Measurements from ENCODE around the gene PORCN. TPM values are rescaled to one million over a fixed set of nuclear protein-coding genes. Genes with fewer than 3 reads are reported as not detected.

PORCN gene
- total and polyA plus RNA-seq, 2 donors (not counting 3 experiments of a cell fraction or from before 2014, with no cell fraction given), result 7.6 to 21.0 TPM

DNA sequence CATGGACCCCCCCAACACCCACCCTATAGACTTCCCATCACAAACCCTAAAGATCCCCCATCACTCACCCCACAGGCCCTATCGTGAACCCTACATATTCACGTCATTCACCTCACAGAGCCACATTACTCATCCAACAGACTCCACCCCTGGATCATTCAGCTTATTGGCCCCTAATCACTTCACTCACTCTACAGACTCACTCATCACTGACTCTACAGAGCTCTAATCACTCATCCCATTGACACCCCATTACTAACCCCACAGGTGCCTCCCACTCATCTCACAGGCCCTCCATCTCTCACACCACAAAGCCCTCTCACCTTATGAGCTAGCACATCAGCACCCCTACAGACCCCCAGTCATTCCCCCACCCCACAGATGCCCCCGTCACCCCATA is 24.4 kb downstream of the PORCN start:
- no peak for DNase-seq (ENCODE audit: low read depth, low spot score)
- Histone ChIP-seq H3K27me3 (ENCODE audit: control insufficient read depth in 2 of 2, insufficient read depth in 2 of 2, low read length in 2 of 2) (no peaks in the 10 kb centered on the region), H3K9me1 (replicated peaks; ENCODE audit: control insufficient read depth, extremely low read depth, insufficient read depth, low read length) (no peaks in the 10 kb centered on the region), H3K36me3 (ENCODE audit: control insufficient read depth in 2 of 2, extremely low read depth in 1 of 2, insufficient read depth in 2 of 2, low read length in 2 of 2) (no peaks in the 10 kb centered on the region), H2AFZ (ENCODE audit: low read depth, low read length) (no peak overlapping the region), H3K79me2 (ENCODE audit: control insufficient read depth, insufficient read depth, low read length) (no peaks in the 10 kb centered on the region), H3K4me3 (replicated peaks in 1 of 3; ENCODE audit: insufficient read depth in 1 of 3, low read depth in 1 of 3, low read length in 3 of 3) (no peak overlapping the region), H3K9me3 (replicated peaks; ENCODE audit: control insufficient read depth, insufficient read depth, low read length) (no peaks in the 10 kb centered on the region), H4K20me1 (replicated peaks; ENCODE audit: control insufficient read depth, extremely low read depth, insufficient read depth, low read length) (no peaks in the 10 kb centered on the region), H3K9ac (replicated peaks; ENCODE audit: extremely low read depth, insufficient read depth, low read length) (no peak overlapping the region), H3K4me1 (ENCODE audit: control insufficient read depth, extremely low read depth, insufficient read depth, low read length) (peaks cover 4% of the 10 kb centered on the region), H3K4me2 (ENCODE audit: insufficient read depth, low read length) (no peak overlapping the region), H3K27ac (ENCODE audit: insufficient read depth, low read depth, low read length) (no peak overlapping the region)
- CTCF ChIA-PET, result no interaction called here
- intact Hi-C loops (cut with micrococcal nuclease) (no loop called here), dilution Hi-C loops (cut with MboI; ENCODE audit: extremely low pct_ligation_motif_present, low sequenced_read_pairs) (no loop called here)
- POLR2A ChIA-PET, result no interaction called here
- FAIRE-seq, result no peak
- no TSS peak for BruUV-seq (replicated peaks)
- TF ChIP-seq MAX (IDR thresholded peaks at IDR 0.05; ENCODE audit: insufficient read depth, insufficient read length), result no peak
- no peak for TF ChIP-seq POLR2AphosphoS5 (IDR thresholded peaks at IDR 0.05; ENCODE audit: insufficient read depth, low read depth, low read length)
- no peak for TF ChIP-seq EZH2 (IDR thresholded peaks at IDR 0.05; ENCODE audit: borderline replicate concordance, low read depth, low read length, severe bottlenecking)
- no peak for TF ChIP-seq FOS (IDR thresholded peaks at IDR 0.05; ENCODE audit: borderline replicate concordance, insufficient read depth, low read length)
- no peak for TF ChIP-seq GATA2 (IDR thresholded peaks at IDR 0.05; ENCODE audit: insufficient read depth, insufficient read length, low read depth, low read length)
- no peak for TF ChIP-seq MYC (IDR thresholded peaks at IDR 0.05; ENCODE audit: low read depth, low read length)
- TF ChIP-seq JUN (IDR thresholded peaks at IDR 0.05; ENCODE audit: borderline replicate concordance, insufficient read depth, insufficient read length, low read depth), result no peak
- no peak for TF ChIP-seq POLR2A (IDR thresholded peaks at IDR 0.05; ENCODE audit: low read depth, low read length)
- no peak for TF ChIP-seq CTCF (IDR thresholded peaks at IDR 0.05; ENCODE audit: extremely low read depth in 1 of 2, insufficient read depth in 1 of 2, low read depth in 1 of 2, low read length in 2 of 2)
